GM21423 (cell line): ENCODE results near the gene MALAT1.

Experiments
- ATAC-seq: cut with Tn5 transposase; IDR thresholded peaks from one replicate; pipeline ENCODE4 v1.9.1; 2021; ENCODE audit warnings: mild to moderate bottlenecking, moderate library complexity; ENCODE audit not compliant: unreplicated experiment

Gene MALAT1

GRCh38 chr11:65554842-65555430 is 56.1 kb downstream of the MALAT1 start:
- ATAC-seq = no peak

DNA sequence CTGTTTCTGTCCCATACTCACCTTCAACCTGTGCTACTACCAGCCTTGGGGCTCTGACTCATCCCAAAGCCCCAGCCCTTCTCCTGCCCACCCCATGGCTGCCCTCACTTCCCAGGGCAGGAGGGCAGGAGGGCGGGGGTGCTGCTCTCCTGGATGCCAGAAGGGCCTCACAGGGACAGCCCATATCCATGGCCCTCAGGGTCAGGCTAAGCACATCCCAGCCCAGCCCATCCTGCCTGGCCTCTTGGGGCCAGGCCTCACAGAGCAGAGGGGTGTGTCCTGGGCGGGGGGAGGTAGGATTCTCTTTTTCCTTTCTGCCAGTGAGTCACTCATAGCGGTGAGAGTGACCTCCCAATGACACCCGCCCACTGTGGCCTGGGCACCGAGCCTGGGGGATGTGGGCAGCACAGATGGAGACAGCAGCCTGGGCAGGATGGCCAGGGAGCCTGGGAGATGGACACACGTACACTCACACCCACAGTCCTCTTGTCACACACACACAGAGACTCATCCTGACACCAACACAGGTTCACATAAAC is 56.9 kb downstream of the MALAT1 start:
- ATAC-seq = no peak
